GM12873 (cell line): ENCODE results near the gene TSEN15.

ENCODE experiments used
- CTCF ChIP-seq: IDR thresholded peaks from 2 replicates; pipeline ENCODE4 v1.5.1; 2012; ENCODE audit warnings: low read depth, mild to moderate bottlenecking, moderate library complexity, low read length, control low read depth; ENCODE audit not compliant: insufficient read depth; ENCODE audit errors: missing control alignments

The TSEN15 gene

GRCh38 chr1:184051485-184052193, at the start of gene TSEN15:
TSS of gene TSEN15 (plus strand) at chr1:184051730. CDS start at chr1:184051756, 26 bp downstream.
- no peak for TF ChIP-seq CTCF

GRCh38 chr1:184002071-184002470, 49.5 kb upstream of the TSEN15 start:
- no peak for TF ChIP-seq CTCF

GRCh38 chr1:184004935-184005334, 46.6 kb upstream of the TSEN15 start:
- no peak for TF ChIP-seq CTCF

GRCh38 chr1:184005506-184005905, 46.0 kb upstream of the TSEN15 start:
- no peak for TF ChIP-seq CTCF

GRCh38 chr1:184010788-184011187, 40.7 kb upstream of the TSEN15 start:
- TF ChIP-seq CTCF, result no peak

GRCh38 chr1:184012187-184012586, 39.3 kb upstream of the TSEN15 start:
- TF ChIP-seq CTCF, result no peak

- no peak for TF ChIP-seq CTCF
Observed at GRCh38 chr1:184014271-184014670, 37.3 kb upstream of the TSEN15 start.
